Keratinocyte (primary cell): ENCODE data around the gene PIBF1. TPM values are rescaled to one million over a fixed set of nuclear protein-coding genes. Genes with fewer than 3 reads are reported as not detected.

Source experiments
- DNase-seq: peaks from one replicate; pipeline ENCODE4 v3.0.0-alpha.2; 2011; ENCODE audit warnings: low read depth, missing footprints, low spot score
- FAIRE-seq: peaks from 2 replicates; lab custom pipeline; 2011; peaks lifted over from hg19 to GRCh38; lab: Jason Lieb, UNC
- H2AFZ ChIP-seq: 2 replicates; pipeline ENCODE4 v1.6.0; 2012; ENCODE audit warnings: low read length, control low read depth, inconsistent platforms; ENCODE audit not compliant: control insufficient read depth
- H3K27ac ChIP-seq: 2 replicates; pipeline ENCODE4 v1.5.1; 2011; ENCODE audit warnings: low read length; ENCODE audit not compliant: control insufficient read depth, insufficient read depth
- H3K27me3 ChIP-seq: 3 replicates; pipeline ENCODE4 v1.6.0; 2011; ENCODE audit warnings: low read length; ENCODE audit not compliant: control insufficient read depth, insufficient read depth; ENCODE audit errors: extremely low read depth
- H3K36me3 ChIP-seq, 2 experiments: 2 replicates in 1 of 2; 3 replicates in 1 of 2; pipeline ENCODE4 v1.5.1; 2011; ENCODE audit warnings: low read length in 2 of 2, mild to moderate bottlenecking in 1 of 2; ENCODE audit not compliant: control insufficient read depth in 2 of 2, insufficient read depth in 2 of 2; ENCODE audit errors: extremely low read depth in 1 of 2
- H3K4me1 ChIP-seq: 3 replicates; pipeline ENCODE4 v1.5.1; 2011; ENCODE audit warnings: low read length; ENCODE audit not compliant: control insufficient read depth, insufficient read depth; ENCODE audit errors: extremely low read depth
- H3K4me2 ChIP-seq: 3 replicates; pipeline ENCODE4 v1.6.0; 2011; ENCODE audit warnings: low read depth, low read length; ENCODE audit not compliant: control insufficient read depth, insufficient read depth; ENCODE audit errors: extremely low read depth
- H3K4me3 ChIP-seq, 3 experiments: fragments of 200-600 bp in 1 of 3; sonication (generic) in 1 of 3; 2 replicates in 2 of 3; 3 replicates in 1 of 3; pipeline ENCODE4 v1.5.1; 2011 to 2016; ENCODE audit warnings: low read length in 3 of 3, mild to moderate bottlenecking in 3 of 3, control low read depth in 2 of 3, inconsistent platforms in 1 of 3, low read depth in 1 of 3, mixed read lengths in 1 of 3, mixed run types in 1 of 3, moderate library complexity in 1 of 3; ENCODE audit not compliant: control insufficient read depth in 2 of 3, insufficient read depth in 2 of 3; ENCODE audit errors: extremely low read depth in 1 of 3
- H3K79me2 ChIP-seq: 2 replicates; pipeline ENCODE4 v1.6.0; 2012; ENCODE audit warnings: low read length; ENCODE audit not compliant: control insufficient read depth, insufficient read depth
- H3K9ac ChIP-seq: 3 replicates; pipeline ENCODE4 v1.6.0; 2011; ENCODE audit warnings: low read length; ENCODE audit not compliant: control insufficient read depth, insufficient read depth; ENCODE audit errors: extremely low read depth
- H3K9me1 ChIP-seq: 3 replicates; pipeline ENCODE4 v1.6.0; 2011; ENCODE audit warnings: low read length; ENCODE audit not compliant: control insufficient read depth, insufficient read depth; ENCODE audit errors: extremely low read depth
- H3K9me3 ChIP-seq: 2 replicates; pipeline ENCODE4 v1.5.1; 2012; ENCODE audit warnings: low read depth, low read length; ENCODE audit not compliant: control insufficient read depth
- H4K20me1 ChIP-seq: 3 replicates; pipeline ENCODE4 v1.6.0; 2011; ENCODE audit warnings: low read length; ENCODE audit not compliant: control insufficient read depth, insufficient read depth; ENCODE audit errors: extremely low read depth
- EZH2 ChIP-seq: IDR thresholded peaks from one replicate; pipeline ENCODE4 v1.6.1; 2012; ENCODE audit warnings: inconsistent platforms, mild to moderate bottlenecking, low read length, moderate library complexity
- dilution Hi-C: fragments of 300-500 bp; cut with MboI; formaldehyde crosslinking; loops from one replicate; pipeline ENCODE4 v1.7.0; 2020; ENCODE audit warnings: low sequenced_read_pairs; ENCODE audit not compliant: extremely low pct_ligation_motif_present
- polyA plus RNA-seq, 5 experiments: library from polyadenylated mRNA; depleted of rRNA in 3 of 5; stranded (reverse) in 3 of 5; stranded (forward) in 1 of 5; unstranded in 1 of 5; fragments of >200 nt; gene quantifications; 1 replicate in 1 of 5; 2 replicates in 3 of 5; 3 replicates in 1 of 5; pipeline versions ENCODE4 v1.2.1 to v1.2.3, GENCODE V29; 2011 to 2012; ENCODE audit warnings: missing spikeins in 2 of 5, low read depth in 1 of 5, low replicate concordance in 1 of 5
- TF ChIP-seq, protein P1 (sequence below), 3 experiments: IDR thresholded peaks in 1 of 3; conservative IDR thresholded peaks in 1 of 3; optimal IDR thresholded peaks in 1 of 3; 2 replicates in 2 of 3; 3 replicates in 1 of 3; pipeline versions ENCODE3 to v1.5.1; 2011; ENCODE audit warnings: low read length in 3 of 3, mild to moderate bottlenecking in 3 of 3, moderate library complexity in 2 of 3, control low read depth in 1 of 3, inconsistent platforms in 1 of 3; ENCODE audit not compliant: insufficient read depth in 2 of 3; ENCODE audit errors: extremely low read depth in 1 of 3

The PIBF1 gene
- polyA plus RNA-seq, 1 donor (not counting 4 experiments of a cell fraction or from before 2014, with no cell fraction given), result 9.1 TPM

DNA sequence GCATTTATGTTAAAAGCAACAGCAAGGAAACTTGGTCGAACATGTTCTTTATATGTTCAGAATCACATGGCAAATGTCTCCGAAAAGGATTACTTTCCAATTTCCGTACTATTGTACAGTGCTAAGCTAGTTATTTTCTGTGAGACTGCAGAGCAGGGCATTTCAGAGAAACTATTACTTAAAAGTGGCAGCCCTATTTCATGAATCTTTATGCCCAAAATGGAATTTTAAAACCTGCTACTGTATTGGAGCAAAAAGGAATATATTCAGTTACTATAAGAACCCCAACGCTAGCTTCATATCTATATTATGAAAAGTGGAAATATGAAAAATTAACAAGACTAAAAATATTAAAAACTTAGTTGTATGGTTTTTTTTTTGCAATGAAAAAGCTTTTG, 274.6 kb downstream of the PIBF1 start:
- Histone ChIP-seq H3K36me3 (peaks cover 0 to 7% of the 10 kb centered on the region in 2 experiments), H3K27ac (peak overlapping the region; percentile 94), H3K4me2 (peak overlapping the region; percentile 99), H3K79me2 (peaks cover 40% of the 10 kb centered on the region), H3K9ac (peak overlapping the region; percentile 83), H3K4me1 (peaks cover 22% of the 10 kb centered on the region), H2AFZ (peak overlapping the region; percentile 47), H3K9me3 (no peaks in the 10 kb centered on the region), H3K9me1 (no peaks in the 10 kb centered on the region), H3K4me3 (peak overlapping the region; percentile 22 to 70 (median 68)), H4K20me1 (no peaks in the 10 kb centered on the region), H3K27me3 (no peaks in the 10 kb centered on the region)
- DNase-seq (no peak), FAIRE-seq (no peak)
- TF ChIP-seq, protein P1, sequence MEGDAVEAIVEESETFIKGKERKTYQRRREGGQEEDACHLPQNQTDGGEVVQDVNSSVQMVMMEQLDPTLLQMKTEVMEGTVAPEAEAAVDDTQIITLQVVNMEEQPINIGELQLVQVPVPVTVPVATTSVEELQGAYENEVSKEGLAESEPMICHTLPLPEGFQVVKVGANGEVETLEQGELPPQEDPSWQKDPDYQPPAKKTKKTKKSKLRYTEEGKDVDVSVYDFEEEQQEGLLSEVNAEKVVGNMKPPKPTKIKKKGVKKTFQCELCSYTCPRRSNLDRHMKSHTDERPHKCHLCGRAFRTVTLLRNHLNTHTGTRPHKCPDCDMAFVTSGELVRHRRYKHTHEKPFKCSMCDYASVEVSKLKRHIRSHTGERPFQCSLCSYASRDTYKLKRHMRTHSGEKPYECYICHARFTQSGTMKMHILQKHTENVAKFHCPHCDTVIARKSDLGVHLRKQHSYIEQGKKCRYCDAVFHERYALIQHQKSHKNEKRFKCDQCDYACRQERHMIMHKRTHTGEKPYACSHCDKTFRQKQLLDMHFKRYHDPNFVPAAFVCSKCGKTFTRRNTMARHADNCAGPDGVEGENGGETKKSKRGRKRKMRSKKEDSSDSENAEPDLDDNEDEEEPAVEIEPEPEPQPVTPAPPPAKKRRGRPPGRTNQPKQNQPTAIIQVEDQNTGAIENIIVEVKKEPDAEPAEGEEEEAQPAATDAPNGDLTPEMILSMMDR (optimal IDR thresholded peaks at IDR 0.05 in 1 of 3, IDR thresholded peaks at IDR 0.05 in 1 of 3, conservative IDR thresholded peaks at IDR 0.05 in 1 of 3; ENCODE audit: extremely low read depth in 1 of 3, insufficient read depth in 2 of 3, low read length in 3 of 3), result no peak
- dilution Hi-C loops, result no loop called here

DNA sequence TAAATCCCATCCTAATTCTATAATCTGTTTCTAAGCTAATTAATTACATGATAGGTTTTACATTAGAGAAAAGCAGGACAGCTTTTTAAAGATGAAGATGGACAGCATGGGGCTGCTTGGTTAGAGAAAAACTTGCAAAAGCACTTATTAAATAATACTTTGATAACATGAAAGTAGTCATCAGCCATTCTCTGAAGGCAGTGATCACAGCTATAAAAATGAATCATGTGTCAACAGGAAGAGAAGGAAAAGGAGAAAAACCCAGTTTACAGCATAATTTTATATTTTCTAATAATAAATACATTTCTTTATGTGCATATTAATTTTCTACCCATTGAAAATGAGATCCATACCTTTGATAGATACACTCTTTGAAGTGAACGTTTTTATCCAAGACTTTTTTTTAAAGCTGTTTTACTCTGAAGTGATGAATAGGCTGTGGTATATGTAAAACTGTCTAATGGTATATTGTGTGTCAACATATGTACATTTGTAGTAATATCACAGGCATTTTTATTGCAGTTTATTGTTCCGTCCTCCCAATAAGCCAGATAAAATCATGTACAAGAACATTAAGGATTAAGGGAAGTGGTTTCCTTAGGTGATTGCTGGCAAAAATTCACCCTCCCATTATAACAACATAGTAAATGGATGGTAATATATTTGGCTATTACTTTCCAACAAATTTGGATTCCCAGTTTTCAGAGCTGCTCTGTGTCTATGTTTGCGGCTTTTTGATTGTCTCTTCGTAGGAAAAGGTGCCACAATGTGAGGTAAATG, 275.5 kb downstream of the PIBF1 start:
- peaks cover 5% of the 10 kb centered on the region for H4K20me1 ChIP-seq
- H3K9me3 ChIP-seq, result no peaks in the 10 kb centered on the region
- H3K9me1 ChIP-seq, result no peaks in the 10 kb centered on the region
- H3K4me2 ChIP-seq, result peak overlapping the region; percentile 99
- H3K4me3 ChIP-seq, result peak overlapping the region; percentile 68 to 97 (median 70)
- no peaks in the 10 kb centered on the region for H3K27me3 ChIP-seq
- no peak for DNase-seq
- dilution Hi-C loops, result no loop called here
- peaks cover 6 to 12% of the 10 kb centered on the region in 2 experiments for H3K36me3 ChIP-seq
- H3K27ac ChIP-seq, result peak overlapping the region; percentile 94
- peak overlapping the region; percentile 36 for H2AFZ ChIP-seq
- H3K9ac ChIP-seq, result peak overlapping the region; percentile 83
- FAIRE-seq, result no peak
- H3K79me2 ChIP-seq, result peaks cover 49% of the 10 kb centered on the region
- no peak for TF ChIP-seq EZH2
- TF ChIP-seq, protein P1 (optimal IDR thresholded peaks at IDR 0.05 in 1 of 3, IDR thresholded peaks at IDR 0.05 in 1 of 3, conservative IDR thresholded peaks at IDR 0.05 in 1 of 3; ENCODE audit: extremely low read depth in 1 of 3, insufficient read depth in 2 of 3, low read length in 3 of 3), result no peak
- peaks cover 28% of the 10 kb centered on the region for H3K4me1 ChIP-seq
